DMS153 treated with DMSO at 0.1 percent for 48 hours (cell line): ENCODE data around the gene SPATS2.
"Not testable (repeated sequence)": the region's sequence is repeated elsewhere in the genome, so short reads cannot be mapped to it uniquely, and the experiment has no call there.

ENCODE experiments used
- DNase-seq: peaks from one replicate; lab custom pipeline; 2025; ENCODE audit not compliant: unreplicated experiment; lab: John Stamatoyannopoulos, UW

Gene SPATS2

DNA sequence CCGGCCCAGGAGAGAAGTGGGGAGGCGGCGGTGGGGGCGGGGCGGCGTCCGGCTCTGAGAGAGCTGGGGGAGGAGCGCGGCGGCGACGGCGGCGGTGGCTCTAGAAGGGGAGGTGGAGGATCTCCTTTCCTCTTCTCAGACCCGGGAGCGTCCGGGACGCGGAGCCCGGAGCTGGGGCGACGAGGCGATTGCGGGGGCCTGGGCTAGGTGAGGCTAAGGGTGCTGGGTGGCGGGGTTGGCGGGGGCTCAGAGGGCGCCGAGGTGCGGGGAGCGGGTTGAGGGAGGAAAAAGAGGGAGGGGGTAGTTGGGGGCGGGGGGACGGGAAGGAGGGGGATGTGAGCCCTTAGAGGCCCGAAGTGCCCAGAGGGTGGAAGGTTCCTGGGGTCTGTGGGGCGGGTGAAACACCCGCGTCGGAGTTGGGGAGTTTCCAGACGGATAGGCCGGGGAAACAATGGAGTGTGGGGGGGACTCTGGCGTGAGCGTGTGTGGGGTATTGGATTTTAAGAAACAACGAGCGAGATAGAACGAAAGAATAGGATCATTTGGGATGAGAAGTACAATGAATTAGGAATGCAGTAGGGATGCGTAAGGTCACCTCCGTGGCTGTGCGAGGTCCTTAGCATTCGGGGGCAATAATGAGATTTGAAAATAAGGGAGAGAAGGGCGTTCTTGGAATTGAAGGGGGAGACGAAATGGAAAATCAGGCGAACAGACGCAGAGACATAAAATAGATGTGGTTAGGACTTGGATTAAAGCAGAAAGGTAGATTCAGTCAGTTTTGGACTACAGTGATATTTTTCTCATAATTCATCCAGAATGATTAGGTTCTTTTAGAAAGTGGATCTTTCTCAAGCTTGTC is at the start of gene SPATS2:
TSS of gene SPATS2 (plus strand) at position 82 of the 859 bp plus-strand sequence. CDS start 93,551 bp downstream, outside the sequence.
- DNase-seq = no peak

DNA sequence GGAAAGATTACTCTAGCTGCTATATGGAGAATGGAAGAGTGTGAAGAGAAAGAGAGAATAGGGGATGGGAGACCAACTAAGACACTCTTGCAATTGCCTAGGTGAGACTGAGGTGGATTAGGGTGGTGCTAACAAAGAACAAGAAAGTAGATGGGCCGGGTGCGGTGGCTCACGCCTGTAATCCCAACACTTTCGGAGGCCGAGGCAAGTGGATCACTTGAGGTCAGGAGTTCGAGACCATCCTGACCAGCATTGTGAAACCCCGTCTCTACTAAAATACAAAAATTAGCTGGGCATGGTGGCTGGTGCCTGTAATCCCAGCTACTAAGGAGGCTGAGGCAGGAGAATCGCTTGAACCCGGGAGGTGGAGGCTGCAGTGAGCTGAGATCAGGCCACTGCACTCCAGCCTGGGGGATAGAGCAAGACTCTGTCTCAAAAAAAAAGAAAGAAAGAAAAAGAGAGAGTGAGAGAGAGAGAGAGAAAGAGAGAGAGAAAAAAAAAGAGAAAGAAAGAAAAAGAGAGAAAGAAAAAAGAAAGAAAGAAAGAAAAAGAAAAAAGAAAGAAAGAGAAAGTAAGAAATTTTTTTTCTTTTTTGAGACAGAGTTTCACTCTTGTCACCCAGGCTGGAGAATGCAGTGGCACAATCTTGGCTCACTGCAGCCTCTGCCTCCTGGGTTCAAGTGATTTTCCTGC is 46.7 kb upstream of the SPATS2 start:
- DNase-seq = not testable (repeated sequence)

- DNase-seq = no peak
These were observed 44.9 kb upstream of the SPATS2 start for GRCh38 chr12:49322367-49322707.

- peak; percentile 98 for DNase-seq
These were observed 44.3 kb upstream of the SPATS2 start, which contains the start of gene TROAP for GRCh38 chr12:49322708-49323523. Gene TROAP, plus strand, starts transcription at chr12:49323255. Its CDS starts 354 bp downstream, at chr12:49323609.

DNA sequence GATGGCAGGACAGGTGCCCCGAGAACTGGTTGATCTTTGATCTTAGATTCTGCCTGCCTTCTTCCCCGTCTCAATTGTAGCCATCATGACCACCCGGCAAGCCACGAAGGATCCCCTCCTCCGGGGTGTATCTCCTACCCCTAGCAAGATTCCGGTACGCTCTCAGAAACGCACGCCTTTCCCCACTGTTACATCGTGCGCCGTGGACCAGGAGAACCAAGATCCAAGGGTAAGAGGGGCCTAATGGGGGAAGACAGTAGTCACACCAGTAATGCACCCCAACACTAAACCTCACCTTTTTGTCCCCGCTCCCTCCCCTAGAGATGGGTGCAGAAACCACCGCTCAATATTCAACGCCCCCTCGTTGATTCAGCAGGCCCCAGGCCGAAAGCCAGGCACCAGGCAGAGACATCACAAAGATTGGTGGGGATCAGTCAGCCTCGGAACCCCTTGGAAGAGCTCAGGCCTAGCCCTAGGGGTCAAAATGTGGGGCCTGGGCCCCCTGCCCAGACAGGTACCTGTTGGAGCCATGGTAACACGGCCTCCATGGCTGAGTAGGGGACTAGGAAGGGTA is 43.7 kb upstream of the SPATS2 start:
- no peak for DNase-seq

- no peak for DNase-seq
These were observed 41.7 kb upstream of the SPATS2 start for GRCh38 chr12:49325606-49326005.

DNA sequence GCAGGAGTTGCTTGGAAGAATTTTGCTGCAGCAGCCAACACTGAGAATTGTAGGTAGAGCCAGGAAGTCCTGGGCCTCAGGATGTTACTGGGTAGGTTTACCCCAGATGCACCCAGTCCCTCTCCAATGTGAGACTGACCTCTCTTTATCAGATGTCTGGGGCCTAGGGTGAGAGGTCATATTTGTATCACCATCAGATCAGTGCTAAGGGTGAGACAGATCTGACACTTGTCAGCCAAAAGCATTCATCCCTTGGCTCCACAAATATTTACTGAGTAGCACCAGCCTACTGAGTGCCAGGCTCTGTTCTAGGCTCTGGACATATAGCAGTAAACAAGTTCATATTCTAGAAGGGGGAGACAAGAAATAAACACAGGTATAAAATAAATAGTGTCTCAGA is 39.9 kb upstream of the SPATS2 start:
- DNase-seq = no peak

DNA sequence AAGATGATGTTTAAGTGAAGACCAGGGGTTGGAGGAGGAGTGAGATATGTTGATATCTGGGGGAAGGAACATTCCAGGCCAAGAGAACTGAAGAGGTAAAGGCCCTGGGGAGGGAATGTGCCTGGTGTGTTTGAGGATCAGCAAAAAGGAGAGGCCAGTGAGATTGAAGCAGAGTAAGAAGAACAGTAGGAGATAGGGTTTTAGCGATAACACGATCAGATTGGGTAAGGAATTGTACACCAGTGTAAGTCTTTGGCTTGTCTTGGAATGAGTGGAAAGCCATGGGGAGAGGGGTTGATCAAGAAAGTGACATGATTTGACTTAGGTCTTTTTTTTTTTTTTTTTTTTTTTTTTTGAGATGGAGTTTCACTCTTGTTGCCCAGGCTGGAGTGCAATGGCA is 39.4 kb upstream of the SPATS2 start:
- DNase-seq = no peak

DNA sequence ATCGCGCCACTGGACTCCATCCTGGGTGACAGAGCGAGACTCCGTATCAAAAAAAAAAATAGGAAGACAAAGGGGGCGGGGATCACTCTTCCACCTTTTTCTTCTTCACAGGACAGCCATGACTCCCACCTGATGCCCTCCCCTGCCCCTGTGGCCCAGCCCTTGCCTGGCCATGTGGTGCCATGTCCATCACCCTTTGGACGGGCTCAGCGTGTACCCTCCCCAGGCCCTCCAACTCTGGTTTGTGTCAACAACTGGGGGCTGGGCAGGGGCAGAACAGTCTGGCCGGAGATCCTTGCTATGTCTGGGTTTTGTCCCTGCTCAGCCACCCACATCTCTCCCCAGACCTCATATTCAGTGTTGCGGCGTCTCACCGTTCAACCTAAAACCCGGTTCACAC is 38.4 kb upstream of the SPATS2 start:
- no peak for DNase-seq

GRCh38 chr12:49330032-49330619 is 37.1 kb upstream of the SPATS2 start:
- no peak for DNase-seq

DNA sequence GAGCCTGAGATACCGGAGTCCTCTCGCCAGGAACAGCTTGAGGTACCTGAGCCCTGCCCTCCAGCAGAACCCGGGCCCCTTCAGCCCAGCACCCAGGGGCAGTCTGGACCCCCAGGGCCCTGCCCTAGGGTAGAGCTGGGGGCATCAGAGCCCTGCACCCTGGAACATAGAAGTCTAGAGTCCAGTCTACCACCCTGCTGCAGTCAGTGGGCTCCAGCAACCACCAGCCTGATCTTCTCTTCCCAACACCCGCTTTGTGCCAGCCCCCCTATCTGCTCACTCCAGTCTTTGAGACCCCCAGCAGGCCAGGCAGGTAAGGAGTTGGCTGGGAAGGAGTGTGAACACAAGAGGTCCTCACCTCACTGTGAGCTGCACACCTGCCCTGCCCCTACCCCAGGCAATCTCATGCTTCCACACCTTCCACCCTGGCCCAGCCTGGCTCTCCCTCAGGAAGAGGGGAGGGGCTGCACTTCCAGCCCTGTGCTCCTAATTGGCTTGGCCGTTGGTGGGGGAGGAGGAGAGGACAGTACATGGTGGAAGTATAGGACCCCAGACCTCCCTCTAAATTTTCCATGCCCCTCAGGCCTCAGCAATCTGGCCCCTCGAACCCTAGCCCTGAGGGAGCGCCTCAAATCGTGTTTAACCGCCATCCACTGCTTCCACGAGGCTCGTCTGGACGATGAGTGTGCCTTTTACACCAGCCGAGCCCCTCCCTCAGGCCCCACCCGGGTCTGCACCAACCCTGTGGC is 36.5 kb upstream of the SPATS2 start:
- DNase-seq = no peak

DNA sequence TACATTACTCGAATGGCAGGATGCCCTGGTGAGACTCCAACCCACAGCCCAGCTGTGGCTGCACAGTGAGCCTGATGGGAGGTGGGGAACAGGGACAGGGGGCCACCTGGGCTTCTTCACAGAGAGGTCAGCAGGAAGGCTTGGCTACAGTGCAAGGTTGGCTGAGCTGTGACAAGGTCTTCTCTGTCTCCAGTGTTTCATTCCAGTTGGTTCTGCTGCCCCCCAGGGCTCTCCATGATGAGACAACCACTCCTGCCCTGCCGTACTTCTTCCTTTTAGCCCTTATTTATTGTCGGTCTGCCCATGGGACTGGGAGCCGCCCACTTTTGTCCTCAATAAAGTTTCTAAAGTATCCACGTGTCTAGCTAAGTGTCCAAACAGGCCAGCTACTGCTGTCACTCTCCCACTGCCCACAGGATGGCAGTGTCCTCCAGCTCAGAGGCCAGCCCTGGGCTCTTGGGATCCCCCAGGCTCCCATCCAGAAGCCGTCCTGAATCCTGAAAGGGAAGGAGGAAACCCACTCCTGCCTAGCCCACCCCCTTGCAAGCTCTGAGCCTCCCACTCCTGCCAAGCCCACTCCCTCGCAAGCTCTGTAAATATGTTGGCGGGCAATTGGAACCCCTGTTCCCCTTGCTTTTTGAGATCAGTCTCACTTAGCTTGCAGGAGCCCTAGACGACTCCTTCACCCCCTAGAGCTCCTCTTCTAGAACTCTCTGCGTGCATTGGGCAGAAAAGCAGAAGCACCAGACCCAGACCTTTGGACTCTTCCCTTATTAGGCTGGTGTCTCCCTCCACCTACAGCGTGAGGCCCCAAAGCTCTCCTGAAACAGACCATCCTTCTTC is 35.7 kb upstream of the SPATS2 start:
- peak; percentile 38 for DNase-seq

GRCh38 chr12:49332441-49332861 is 34.8 kb upstream of the SPATS2 start:
- no peak for DNase-seq

DNA sequence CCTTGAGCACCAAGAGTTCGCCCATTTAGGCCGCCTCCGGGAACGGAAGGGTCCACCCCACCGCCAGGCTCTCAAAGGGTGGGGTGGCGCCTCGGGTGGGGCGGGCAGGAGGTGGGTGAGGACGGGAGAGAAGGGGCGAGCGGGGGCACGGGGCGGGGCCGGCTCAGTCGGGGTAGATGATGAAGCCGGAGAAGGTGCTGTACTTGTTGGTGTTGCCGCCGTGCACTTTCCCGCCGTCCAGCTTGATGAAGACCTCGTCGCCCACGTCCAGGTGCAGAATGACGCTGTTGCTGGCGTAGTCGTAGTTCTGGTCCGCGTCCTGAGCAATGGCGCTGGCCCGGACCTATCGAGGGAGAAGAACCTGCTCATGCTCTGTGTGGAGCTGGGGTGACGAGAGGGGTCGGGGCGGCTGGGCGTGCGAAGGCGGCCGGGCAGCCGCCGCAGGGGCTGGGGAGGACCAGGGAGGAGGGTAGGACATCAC is 34.3 kb upstream of the SPATS2 start:
- DNase-seq = no peak

DNA sequence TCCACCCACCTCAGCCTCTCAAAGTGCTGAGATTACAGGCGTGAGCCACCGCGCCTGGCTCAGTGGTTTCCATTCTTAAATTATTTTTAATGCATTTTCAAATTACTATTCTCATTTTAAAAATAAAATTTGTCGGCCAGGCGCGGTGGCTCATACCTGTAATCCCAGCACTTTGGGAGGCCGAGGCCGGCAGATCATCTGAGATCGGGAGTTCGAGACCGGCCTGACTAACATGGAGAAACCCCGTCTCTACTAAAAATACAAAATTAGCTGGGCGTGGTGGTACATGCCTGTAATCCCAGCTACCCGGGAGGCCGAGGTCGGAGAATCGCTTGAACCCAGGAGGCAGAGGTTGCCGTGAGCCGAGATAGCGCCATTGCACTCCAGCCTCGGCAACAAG is 33.5 kb upstream of the SPATS2 start:
- DNase-seq = not testable (repeated sequence)

- DNase-seq = no peak
These were observed 33.0 kb upstream of the SPATS2 start for GRCh38 chr12:49334226-49334625.

GRCh38 chr12:49334681-49335080 is 32.6 kb upstream of the SPATS2 start:
- no peak for DNase-seq

- no peak for DNase-seq
These were observed 31.9 kb upstream of the SPATS2 start for GRCh38 chr12:49335118-49335954.
